SK-N-SH treated with all-trans-retinoic acid at 6 μM for 48 hours (cell line): ENCODE measurements around the gene BBS5.

Source experiments
- ATAC-seq: fragments of 200-7000 bp; cut with Tn5 transposase; 3 replicates; pipeline ENCODE4 v1.9.1; 2020; ENCODE audit warnings: mild to moderate bottlenecking, moderate library complexity
- ARNTL ChIP-seq: fragments of 450-650 bp; formaldehyde crosslinking; IDR thresholded peaks from 2 replicates; pipeline ENCODE4 v1.5.0; 2020; ENCODE audit warnings: low read depth, mild to moderate bottlenecking, moderate library complexity, borderline replicate concordance
- BACH2 ChIP-seq: fragments of 250-450 bp; sonication (Bioruptor Pico); IDR thresholded peaks from 2 replicates; pipeline ENCODE4 v1.9.0; 2021; ENCODE audit warnings: mild to moderate bottlenecking, borderline replicate concordance
- CREB5 ChIP-seq: fragments of 250-450 bp; sonication (Bioruptor Pico); IDR thresholded peaks from 2 replicates; pipeline ENCODE4 v1.5.1; 2020; ENCODE audit warnings: low read depth, mild to moderate bottlenecking, moderate library complexity
- CSDC2 ChIP-seq: fragments of 250-450 bp; sonication (Bioruptor Pico); IDR thresholded peaks from 2 replicates; pipeline ENCODE4 v1.5.0; 2020; ENCODE audit warnings: mild to moderate bottlenecking, moderate library complexity
- CSRNP3 ChIP-seq: fragments of 250-450 bp; sonication (Bioruptor Pico); IDR thresholded peaks from 2 replicates; pipeline ENCODE4 v1.5.1; 2021; ENCODE audit warnings: mild to moderate bottlenecking, moderate library complexity
- ESRRG ChIP-seq: fragments of 250-450 bp; sonication (Bioruptor Pico); IDR thresholded peaks from 2 replicates; pipeline ENCODE4 v1.6.1; 2021; ENCODE audit warnings: mild to moderate bottlenecking
- GLIS3 ChIP-seq: fragments of 250-450 bp; sonication (Bioruptor Pico); IDR thresholded peaks from 2 replicates; pipeline ENCODE4 v1.5.0; 2020; ENCODE audit warnings: mild to moderate bottlenecking, moderate library complexity
- ISL1 ChIP-seq: fragments of 250-450 bp; sonication (Bioruptor Pico); IDR thresholded peaks from 2 replicates; pipeline ENCODE4 v2.1.2; 2022; ENCODE audit warnings: mild to moderate bottlenecking, moderate library complexity
- OSR1 ChIP-seq: fragments of 250-450 bp; sonication (Bioruptor Pico); IDR thresholded peaks from 2 replicates; pipeline ENCODE4 v1.8.0; 2022; ENCODE audit warnings: moderate library complexity, mild to moderate bottlenecking, inconsistent platforms
- PATZ1 ChIP-seq: fragments of 250-450 bp; sonication (Bioruptor Pico); IDR thresholded peaks from 2 replicates; pipeline ENCODE4 v1.8.0; 2020; ENCODE audit warnings: mild to moderate bottlenecking, moderate library complexity, borderline replicate concordance
- POU6F1 ChIP-seq: fragments of 250-450 bp; sonication (Bioruptor Pico); IDR thresholded peaks from 2 replicates; pipeline ENCODE4 v1.8.0; 2021; ENCODE audit warnings: low read depth, mild to moderate bottlenecking, moderate library complexity, borderline replicate concordance
- PPARA ChIP-seq: fragments of 250-450 bp; sonication (Bioruptor Pico); IDR thresholded peaks from 2 replicates; pipeline ENCODE4 v1.5.0; 2020; ENCODE audit warnings: mild to moderate bottlenecking, borderline replicate concordance
- RARB ChIP-seq: fragments of 250-450 bp; sonication (Bioruptor Pico); IDR thresholded peaks from 2 replicates; pipeline ENCODE4 v1.8.0; 2021; ENCODE audit warnings: mild to moderate bottlenecking, moderate library complexity
- SNAI2 ChIP-seq: fragments of 250-450 bp; sonication (Bioruptor Pico); IDR thresholded peaks from 2 replicates; pipeline ENCODE4 v1.5.0; 2020; ENCODE audit warnings: mild to moderate bottlenecking, moderate library complexity
- TCF4 ChIP-seq: fragments of 250-450 bp; sonication (Bioruptor Pico); IDR thresholded peaks from 2 replicates; pipeline ENCODE4 v1.8.0; 2021; ENCODE audit warnings: mild to moderate bottlenecking, moderate library complexity, borderline replicate concordance
- TOX ChIP-seq: fragments of 250-450 bp; sonication (Bioruptor Pico); IDR thresholded peaks from 2 replicates; pipeline ENCODE4 v1.8.0; 2021; ENCODE audit warnings: mild to moderate bottlenecking, moderate library complexity, borderline replicate concordance
- TSHZ2 ChIP-seq: fragments of 250-450 bp; sonication (Bioruptor Pico); IDR thresholded peaks from 2 replicates; pipeline ENCODE4 v1.5.0; 2020; ENCODE audit warnings: mild to moderate bottlenecking, moderate library complexity
- ZC3H10 ChIP-seq: fragments of 250-450 bp; sonication (Bioruptor Pico); IDR thresholded peaks from 2 replicates; pipeline ENCODE4 v1.5.1; 2021; ENCODE audit warnings: mild to moderate bottlenecking, moderate library complexity
- ZFP30 ChIP-seq: fragments of 450-650 bp; formaldehyde crosslinking; IDR thresholded peaks from 2 replicates; pipeline ENCODE4 v1.5.0; 2022; ENCODE audit warnings: mild to moderate bottlenecking, moderate library complexity
- ZNF565 ChIP-seq: fragments of 450-650 bp; formaldehyde crosslinking; conservative IDR thresholded peaks from 2 replicates; pipeline ENCODE4 v1.5.0; 2020; ENCODE audit warnings: low read depth, mild to moderate bottlenecking, moderate library complexity
- ZNF70 ChIP-seq: fragments of 450-650 bp; formaldehyde crosslinking; IDR thresholded peaks from 2 replicates; pipeline ENCODE4 v1.5.0; 2020; ENCODE audit warnings: mild to moderate bottlenecking, moderate library complexity
- ZNF8 ChIP-seq: fragments of 450-650 bp; formaldehyde crosslinking; IDR thresholded peaks from 2 replicates; pipeline ENCODE4 v1.5.0; 2020; ENCODE audit warnings: mild to moderate bottlenecking, moderate library complexity

The BBS5 gene

GRCh38 chr2:169540146-169540545 lies 60.9 kb downstream of the BBS5 start:
- ATAC-seq = no peak
- no peak for TF ChIP-seq GLIS3 (CRISPR knock-in tag)
- no peak for TF ChIP-seq ARNTL (CRISPR knock-in tag)
- no peak for TF ChIP-seq BACH2 (CRISPR knock-in tag)
- no peak for TF ChIP-seq TOX (CRISPR knock-in tag)
- TF ChIP-seq CREB5 (CRISPR knock-in tag) = no peak
- TF ChIP-seq OSR1 (CRISPR knock-in tag) = no peak
- no peak for TF ChIP-seq POU6F1
- no peak for TF ChIP-seq PPARA (CRISPR knock-in tag)
- no peak for TF ChIP-seq RARB
- no peak for TF ChIP-seq ISL1 (CRISPR knock-in tag)

GRCh38 chr2:169542433-169542832 lies 63.1 kb downstream of the BBS5 start:
- no peak for ATAC-seq
- no peak for TF ChIP-seq SNAI2 (CRISPR knock-in tag)
- no peak for TF ChIP-seq ESRRG (CRISPR knock-in tag)
- no peak for TF ChIP-seq ZC3H10
- no peak for TF ChIP-seq PATZ1
- no peak for TF ChIP-seq ZNF70
- TF ChIP-seq TOX (CRISPR knock-in tag) = no peak
- no peak for TF ChIP-seq ZFP30 (CRISPR knock-in tag)
- no peak for TF ChIP-seq ISL1 (CRISPR knock-in tag)
- no peak for TF ChIP-seq ZNF8 (CRISPR knock-in tag)
- no peak for TF ChIP-seq CSRNP3 (CRISPR knock-in tag)
- no peak for TF ChIP-seq RARB
- no peak for TF ChIP-seq BACH2 (CRISPR knock-in tag)
- no peak for TF ChIP-seq PPARA (CRISPR knock-in tag)
- no peak for TF ChIP-seq GLIS3 (CRISPR knock-in tag)
- no peak for TF ChIP-seq OSR1 (CRISPR knock-in tag)
- TF ChIP-seq TSHZ2 (CRISPR knock-in tag) = no peak
- TF ChIP-seq ZNF565 (CRISPR knock-in tag) = no peak

GRCh38 chr2:169546756-169547155 lies 67.5 kb downstream of the BBS5 start:
- no peak for ATAC-seq
- TF ChIP-seq SNAI2 (CRISPR knock-in tag) (no peak), OSR1 (CRISPR knock-in tag) (no peak), ZFP30 (CRISPR knock-in tag) (no peak), ZNF70 (no peak), ZNF565 (CRISPR knock-in tag) (no peak), TOX (CRISPR knock-in tag) (no peak), TCF4 (CRISPR knock-in tag) (no peak), ZNF8 (CRISPR knock-in tag) (no peak), RARB (no peak), TSHZ2 (CRISPR knock-in tag) (no peak), GLIS3 (CRISPR knock-in tag) (no peak), CSRNP3 (CRISPR knock-in tag) (no peak), ZC3H10 (no peak), CSDC2 (CRISPR knock-in tag) (no peak), ESRRG (CRISPR knock-in tag) (no peak), BACH2 (CRISPR knock-in tag) (no peak)
